GM23338 (cell line): ENCODE measurements around the gene PIP5K1C. TPM values are rescaled to one million over a fixed set of nuclear protein-coding genes. Genes with fewer than 3 reads are reported as not detected.

ENCODE experiments used
- ATAC-seq: fragments of 200-7000 bp; cut with Tn5 transposase; 3 replicates; pipeline ENCODE4 v1.9.1; 2020
- DNase-seq: peaks from one replicate; pipeline ENCODE4 v3.0.0-alpha.2; 2015; ENCODE audit warnings: low spot score
- H2AFZ ChIP-seq: fragments of 200-600 bp; sonication (generic); 2 replicates; pipeline ENCODE4 v1.8.0; 2016; ENCODE audit warnings: antibody characterized with exemption, mild to moderate bottlenecking, moderate library complexity
- H3F3A ChIP-seq: fragments of 200-600 bp; sonication (generic); replicated peaks from 2 replicates; pipeline ENCODE4 v1.8.0; 2017; ENCODE audit warnings: antibody characterized with exemption, mixed run types, low read depth
- H3K27ac ChIP-seq: fragments of 200-600 bp; sonication (generic); 2 replicates; pipeline ENCODE4 v1.6.1; 2016; ENCODE audit warnings: low read depth
- H3K27me3 ChIP-seq: fragments of 200-600 bp; sonication (generic); 2 replicates; pipeline ENCODE4 v1.8.0; 2016; ENCODE audit warnings: mild to moderate bottlenecking, mixed run types, moderate library complexity; ENCODE audit not compliant: insufficient read depth
- H3K36me3 ChIP-seq: fragments of 200-600 bp; sonication (generic); 2 replicates; pipeline ENCODE4 v1.8.0; 2016; ENCODE audit warnings: mild to moderate bottlenecking; ENCODE audit not compliant: insufficient read depth
- H3K4me1 ChIP-seq: fragments of 200-600 bp; sonication (generic); 2 replicates; pipeline ENCODE4 v1.8.0; 2016; ENCODE audit warnings: mild to moderate bottlenecking, moderate library complexity; ENCODE audit not compliant: insufficient read depth
- H3K4me2 ChIP-seq: fragments of 200-600 bp; sonication (generic); 2 replicates; pipeline ENCODE4 v1.7.1; 2017; ENCODE audit warnings: mixed run types
- H3K4me3 ChIP-seq: fragments of 200-600 bp; sonication (generic); 2 replicates; pipeline ENCODE4 v1.6.1; 2016; ENCODE audit warnings: mixed run types
- H3K79me2 ChIP-seq: fragments of 200-600 bp; sonication (generic); replicated peaks from 2 replicates; pipeline ENCODE4 v1.8.0; 2017; ENCODE audit warnings: mild to moderate bottlenecking; ENCODE audit not compliant: insufficient read depth
- H3K9me2 ChIP-seq: fragments of 200-600 bp; sonication (generic); 2 replicates; pipeline ENCODE4 v1.8.0; 2017; ENCODE audit not compliant: insufficient read depth
- H4K20me1 ChIP-seq: fragments of 200-600 bp; sonication (generic); replicated peaks from 2 replicates; pipeline ENCODE4 v1.8.0; 2017; ENCODE audit warnings: mild to moderate bottlenecking; ENCODE audit not compliant: insufficient read depth
- H3K27ac Mint-ChIP-seq: 2 replicates; pipeline ENCODE4 v1.8.0; 2020; ENCODE audit warnings: inconsistent platforms, mild to moderate bottlenecking, moderate library complexity, mixed read lengths
- H3K27me3 Mint-ChIP-seq: 3 replicates; pipeline ENCODE4 v1.8.0; 2022; ENCODE audit warnings: low read depth, mild to moderate bottlenecking, moderate library complexity, mixed read lengths, inconsistent platforms; ENCODE audit not compliant: insufficient read depth, poor library complexity
- H3K36me3 Mint-ChIP-seq: 3 replicates; pipeline ENCODE4 v1.8.0; 2021; ENCODE audit warnings: low read depth, mild to moderate bottlenecking, inconsistent platforms, moderate library complexity, mixed read lengths
- H3K4me1 Mint-ChIP-seq: 3 replicates; pipeline ENCODE4 v1.8.0; 2020; ENCODE audit warnings: mild to moderate bottlenecking, inconsistent platforms, mixed read lengths
- H3K4me3 Mint-ChIP-seq: 3 replicates; pipeline ENCODE4 v1.8.0; 2021; ENCODE audit warnings: moderate library complexity, mild to moderate bottlenecking, inconsistent platforms, mixed read lengths
- H3K9me3 Mint-ChIP-seq: 3 replicates; pipeline ENCODE4 v1.8.0; 2020; ENCODE audit warnings: moderate library complexity, mild to moderate bottlenecking, inconsistent platforms, mixed read lengths
- EZH2phosphoT487 ChIP-seq: fragments of 200-600 bp; sonication (generic); IDR thresholded peaks from one replicate; pipeline ENCODE4 v1.8.1; 2018; ENCODE audit warnings: antibody characterized with exemption; ENCODE audit not compliant: unreplicated experiment
- JUNB ChIP-seq: IDR thresholded peaks from one replicate; pipeline ENCODE4 v1.6.1; 2016; ENCODE audit warnings: antibody characterized with exemption; ENCODE audit not compliant: unreplicated experiment
- POLR2AphosphoS5 ChIP-seq: IDR thresholded peaks from 2 replicates; pipeline ENCODE4 v1.6.1; 2016; ENCODE audit warnings: antibody characterized with exemption, low read depth
- STAT1 ChIP-seq: IDR thresholded peaks from one replicate; pipeline ENCODE4 v1.6.1; 2016; ENCODE audit warnings: antibody characterized with exemption; ENCODE audit not compliant: unreplicated experiment
- ZNF114 ChIP-seq: fragments of 250-450 bp; sonication (Bioruptor Pico); IDR thresholded peaks from 2 replicates; pipeline ENCODE4 v1.5.0; 2020; ENCODE audit warnings: mild to moderate bottlenecking, moderate library complexity
- ZNF331 ChIP-seq: fragments of 250-450 bp; sonication (Bioruptor Pico); IDR thresholded peaks from 2 replicates; pipeline ENCODE4 v1.5.0; 2020; ENCODE audit warnings: low read depth, mild to moderate bottlenecking, moderate library complexity
- polyA plus RNA-seq: library from polyadenylated mRNA; unstranded; fragments of >200 nt; fragmentation: Nextera tagmentation; extraction: Ambion mirVana; gene quantifications from 2 replicates; pipeline ENCODE4 v1.2.1, GENCODE V29; 2016
- total RNA-seq: library from RNA; depleted of rRNA; stranded (reverse); fragments of >200 nt; shearing (Covaris generic); gene quantifications from 2 replicates; pipeline ENCODE4 v1.2.3, GENCODE V29; 2014
- TF ChIP-seq, protein P1 (sequence below), 2 experiments: fragments of 200-600 bp in 1 of 2; sonication (generic) in 1 of 2; conservative IDR thresholded peaks; 2 replicates each; pipeline versions ENCODE4 v1.5.1 to v1.6.1; 2016 to 2017; ENCODE audit warnings: antibody characterized with exemption in 2 of 2, low read depth in 2 of 2, mild to moderate bottlenecking in 2 of 2, moderate library complexity in 1 of 2
- TF ChIP-seq, protein P2 (sequence below): IDR thresholded peaks from 2 replicates; pipeline ENCODE4 v1.6.1; 2016; ENCODE audit warnings: antibody characterized with exemption

PIP5K1C gene
- total and polyA plus RNA-seq, 2 experiments from 2014 or later = 11.8 to 46.7 TPM

DNA sequence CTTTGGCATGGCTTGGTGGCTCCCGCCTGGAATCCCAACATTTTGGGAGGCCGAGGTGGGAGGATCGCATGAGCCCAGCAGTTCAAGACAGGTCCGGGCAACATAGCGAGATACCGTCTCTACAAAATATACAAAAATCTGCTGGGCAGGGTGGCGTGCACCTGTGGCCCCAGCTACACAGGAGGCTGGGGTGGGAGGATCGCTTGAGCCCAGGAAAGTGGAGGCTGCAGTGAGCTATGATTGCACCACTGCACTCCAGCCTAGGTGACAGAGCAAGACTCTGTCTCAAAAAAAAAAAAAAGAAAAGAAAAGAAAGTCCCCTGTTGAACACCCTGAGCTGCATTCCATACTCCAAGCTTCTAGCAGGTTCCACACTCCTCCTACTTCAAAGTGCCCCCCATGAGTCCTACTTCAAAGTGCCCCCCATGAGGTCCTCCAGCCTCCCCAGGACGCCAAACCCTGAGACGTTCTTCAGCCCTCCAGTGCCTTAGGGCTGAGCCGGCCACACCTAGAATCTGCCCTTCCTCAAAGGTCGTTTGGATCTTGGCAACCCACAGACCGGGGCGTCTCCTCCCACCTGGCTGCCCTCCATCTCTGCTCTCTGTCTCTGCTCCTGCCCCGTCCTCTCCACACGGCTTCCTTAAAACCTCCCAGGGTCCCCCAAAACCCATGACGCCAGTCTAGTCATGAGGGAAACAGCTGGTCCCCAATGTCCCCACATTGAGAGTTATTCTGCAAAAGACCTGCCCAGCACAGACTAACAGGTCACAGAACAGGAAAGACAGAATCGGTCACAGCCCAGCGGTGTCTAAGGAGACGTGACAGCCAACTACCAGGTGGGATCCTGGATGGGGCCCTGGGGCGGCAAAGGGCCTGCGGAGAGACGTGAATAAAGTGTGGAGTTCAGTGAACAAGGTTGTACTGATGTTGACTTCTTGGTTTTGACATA is 12.7 kb upstream of the PIP5K1C start:
- H3K36me3 Mint-ChIP-seq = no peaks in the 10 kb centered on the region
- H3K27ac Mint-ChIP-seq = no peak overlapping the region
- no peak for TF ChIP-seq EZH2phosphoT487
- TF ChIP-seq JUNB = no peak
- TF ChIP-seq ZNF331 (CRISPR knock-in tag) = no peak
- no peak for TF ChIP-seq STAT1
- TF ChIP-seq, protein P1, sequence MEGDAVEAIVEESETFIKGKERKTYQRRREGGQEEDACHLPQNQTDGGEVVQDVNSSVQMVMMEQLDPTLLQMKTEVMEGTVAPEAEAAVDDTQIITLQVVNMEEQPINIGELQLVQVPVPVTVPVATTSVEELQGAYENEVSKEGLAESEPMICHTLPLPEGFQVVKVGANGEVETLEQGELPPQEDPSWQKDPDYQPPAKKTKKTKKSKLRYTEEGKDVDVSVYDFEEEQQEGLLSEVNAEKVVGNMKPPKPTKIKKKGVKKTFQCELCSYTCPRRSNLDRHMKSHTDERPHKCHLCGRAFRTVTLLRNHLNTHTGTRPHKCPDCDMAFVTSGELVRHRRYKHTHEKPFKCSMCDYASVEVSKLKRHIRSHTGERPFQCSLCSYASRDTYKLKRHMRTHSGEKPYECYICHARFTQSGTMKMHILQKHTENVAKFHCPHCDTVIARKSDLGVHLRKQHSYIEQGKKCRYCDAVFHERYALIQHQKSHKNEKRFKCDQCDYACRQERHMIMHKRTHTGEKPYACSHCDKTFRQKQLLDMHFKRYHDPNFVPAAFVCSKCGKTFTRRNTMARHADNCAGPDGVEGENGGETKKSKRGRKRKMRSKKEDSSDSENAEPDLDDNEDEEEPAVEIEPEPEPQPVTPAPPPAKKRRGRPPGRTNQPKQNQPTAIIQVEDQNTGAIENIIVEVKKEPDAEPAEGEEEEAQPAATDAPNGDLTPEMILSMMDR (conservative IDR thresholded peaks at IDR 0.05; ENCODE audit: low read depth in 2 of 2) = no peak
- H3K4me3 ChIP-seq = no peak overlapping the region
- 0 out of 2 replicates have a peak, but pooled peaks cover 2% of the 10 kb centered on the region for H3F3A ChIP-seq
- no peaks in the 10 kb centered on the region for H3K9me3 Mint-ChIP-seq
- no peaks in the 10 kb centered on the region for H3K79me2 ChIP-seq
- peaks cover 4% of the 10 kb centered on the region for H3K27me3 Mint-ChIP-seq
- H3K4me3 Mint-ChIP-seq = no peak overlapping the region
- no peak for ATAC-seq
- H3K36me3 ChIP-seq = no peaks in the 10 kb centered on the region
- no peaks in the 10 kb centered on the region for H4K20me1 ChIP-seq
- H3K4me2 ChIP-seq = no peak overlapping the region
- no peak overlapping the region; the same call in 1 of the 2 replicates for H2AFZ ChIP-seq
- no peaks in the 10 kb centered on the region for H3K9me2 ChIP-seq
- no peaks in the 10 kb centered on the region for H3K27me3 ChIP-seq
- no peak for DNase-seq
- H3K27ac ChIP-seq = no peak overlapping the region
- H3K4me1 Mint-ChIP-seq = peaks cover 11% of the 10 kb centered on the region; the same call in 2 of the 3 replicates
- peaks cover 19% of the 10 kb centered on the region for H3K4me1 ChIP-seq

DNA sequence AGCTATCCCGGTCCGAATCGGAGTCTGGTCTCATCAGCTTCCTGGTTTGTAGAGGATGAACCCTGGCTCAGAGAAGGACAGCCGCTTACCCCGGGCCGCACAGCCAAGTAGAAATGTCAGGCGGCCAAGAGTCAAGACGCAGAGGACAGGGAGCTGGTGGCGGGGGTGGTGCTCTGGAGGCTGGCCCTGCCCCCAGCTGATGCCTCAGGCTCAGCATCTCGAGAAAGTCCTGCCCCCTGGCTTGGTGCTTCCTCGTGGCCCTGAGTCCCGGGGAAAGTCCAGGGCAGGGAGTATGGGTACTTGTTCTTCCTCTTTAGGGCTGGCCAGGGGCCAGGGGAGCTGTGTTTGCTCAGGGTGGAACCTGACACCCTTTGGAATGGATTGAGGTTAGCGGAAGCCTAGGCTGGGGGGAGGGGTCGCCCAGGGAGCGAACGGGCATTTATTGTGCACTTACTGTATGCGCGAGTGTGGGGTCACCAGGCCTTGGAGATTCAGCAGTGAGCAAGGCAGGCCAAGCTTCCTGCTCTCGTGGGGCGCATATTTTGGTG is 10.1 kb upstream of the PIP5K1C start:
- Histone ChIP-seq H3K4me1 (peaks cover 20% of the 10 kb centered on the region), H3K4me3 (no peak overlapping the region), H4K20me1 (no peaks in the 10 kb centered on the region), H3K9me2 (no peaks in the 10 kb centered on the region), H2AFZ (no peak overlapping the region), H3K79me2 (no peaks in the 10 kb centered on the region), H3K36me3 (no peaks in the 10 kb centered on the region), H3K4me2 (0 out of 2 replicates have a peak overlapping the region, but pooled peaks have one; percentile 1), H3F3A (0 out of 2 replicates have a peak, but pooled peaks cover 2% of the 10 kb centered on the region), H3K27ac (no peak overlapping the region), H3K27me3 (no peaks in the 10 kb centered on the region)
- H3K4me3 Mint-ChIP-seq = no peak overlapping the region
- no peaks in the 10 kb centered on the region; the same call in 2 of the 3 replicates for H3K9me3 Mint-ChIP-seq
- H3K4me1 Mint-ChIP-seq = peaks cover 11% of the 10 kb centered on the region; the same call in 2 of the 3 replicates
- TF ChIP-seq, protein P1 (conservative IDR thresholded peaks at IDR 0.05; ENCODE audit: low read depth in 2 of 2) = no peak
- no peak for TF ChIP-seq ZNF114 (CRISPR knock-in tag)
- no peak for TF ChIP-seq POLR2AphosphoS5
- TF ChIP-seq, protein P2, sequence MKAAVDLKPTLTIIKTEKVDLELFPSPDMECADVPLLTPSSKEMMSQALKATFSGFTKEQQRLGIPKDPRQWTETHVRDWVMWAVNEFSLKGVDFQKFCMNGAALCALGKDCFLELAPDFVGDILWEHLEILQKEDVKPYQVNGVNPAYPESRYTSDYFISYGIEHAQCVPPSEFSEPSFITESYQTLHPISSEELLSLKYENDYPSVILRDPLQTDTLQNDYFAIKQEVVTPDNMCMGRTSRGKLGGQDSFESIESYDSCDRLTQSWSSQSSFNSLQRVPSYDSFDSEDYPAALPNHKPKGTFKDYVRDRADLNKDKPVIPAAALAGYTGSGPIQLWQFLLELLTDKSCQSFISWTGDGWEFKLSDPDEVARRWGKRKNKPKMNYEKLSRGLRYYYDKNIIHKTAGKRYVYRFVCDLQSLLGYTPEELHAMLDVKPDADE = no peak
- TF ChIP-seq EZH2phosphoT487 = no peak
- TF ChIP-seq STAT1 = no peak
- H3K36me3 Mint-ChIP-seq = no peaks in the 10 kb centered on the region
- ATAC-seq (peak; percentile 68), DNase-seq (peak; percentile 68)
- H3K27me3 Mint-ChIP-seq = peaks cover 6% of the 10 kb centered on the region
- no peak overlapping the region for H3K27ac Mint-ChIP-seq
